ENCODE data around the gene TP53TG5. TPM values are rescaled to one million over a fixed set of nuclear protein-coding genes. Genes with fewer than 3 reads are reported as not detected.

The TP53TG5 gene
- total and polyA plus RNA-seq, 10 of the 15 experiments (the other 5 are each of a cell fraction or from before 2014, with no cell fraction given) = 0.24 TPM; not detected in 9

- intact Hi-C loops (cut with micrococcal nuclease; ENCODE audit: unreplicated experiment) = no loop called here
- no peaks in the 10 kb centered on the region for H3K27me3 ChIP-seq (replicated peaks in 1 of 2; ENCODE audit: control insufficient read depth in 2 of 2, insufficient read depth in 2 of 2, low read length in 1 of 2)
- no peak overlapping the region for H3K4me2 ChIP-seq (ENCODE audit: control insufficient read depth, insufficient read depth)
- CTCF ChIA-PET = interaction anchor here (0.8 to 2.0 kb wide), 3 partner anchors 19 to 99 kb away, joined by 3 to 8 read pairs (median 3); no protein-coding TSS in a partner anchor
- H3K27ac ChIP-seq (ENCODE audit: control insufficient read depth, insufficient read depth) = no peak overlapping the region
- H3K4me3 ChIP-seq = no peak overlapping the region
- WGBS (ENCODE audit: insufficient coverage, insufficient replicate concordance, low lambda C conversion rate, missing lambda C conversion rate) = 44% methylated on average over 15 of the region's 15 CpGs
- TF ChIP-seq SMAD5 (IDR thresholded peaks at IDR 0.05; ENCODE audit: low read depth) (no peak), STAT3 (IDR thresholded peaks at IDR 0.05; ENCODE audit: low read depth, low read length) (no peak), ATF7 (IDR thresholded peaks at IDR 0.05; ENCODE audit: low read depth) (no peak), NKRF (conservative IDR thresholded peaks at IDR 0.05) (no peak), ATF2 (IDR thresholded peaks at IDR 0.05; ENCODE audit: low read length) (no peak), TBL1XR1 (IDR thresholded peaks at IDR 0.05; ENCODE audit: low read depth, low read length) (no peak), NFXL1 (IDR thresholded peaks at IDR 0.05; ENCODE audit: borderline replicate concordance) (no peak), CUX1 (IDR thresholded peaks at IDR 0.05; ENCODE audit: insufficient replicate concordance, low read depth, low read length) (no peak), FOXM1 (IDR thresholded peaks at IDR 0.05; ENCODE audit: low read depth, low read length) (no peak)
- BruUV-seq (replicated peaks) = no TSS peak
- no peak overlapping the region for H3K9ac ChIP-seq (ENCODE audit: control insufficient read depth, insufficient read depth, low read length)
- SMC1A ChIA-PET (ENCODE audit: uncharacterized antibody, unreplicated experiment) = interaction anchor here (0.8 to 1.4 kb wide), 2 partner anchors 25 to 99 kb away, joined by 3 read pairs; no protein-coding TSS in a partner anchor
- no peak overlapping the region for H2AFZ ChIP-seq (ENCODE audit: control insufficient read depth, low read depth, low read length)
- no peaks in the 10 kb centered on the region for H3K4me1 ChIP-seq (ENCODE audit: control insufficient read depth, insufficient read depth, low read length)
- no peaks in the 10 kb centered on the region for H3K36me3 ChIP-seq (ENCODE audit: control insufficient read depth in 2 of 2, insufficient read depth in 2 of 2, low read length in 1 of 2)
- H4K20me1 ChIP-seq (ENCODE audit: control insufficient read depth, insufficient read depth) = no peaks in the 10 kb centered on the region
- H3K9me3 ChIP-seq (replicated peaks; ENCODE audit: control insufficient read depth, insufficient read depth, low read length) = no peaks in the 10 kb centered on the region
- POLR2A ChIA-PET = interaction anchor here (2.3 kb wide), 1 partner anchor 9 kb away, joined by 7 read pairs; no protein-coding TSS in a partner anchor
- in situ Hi-C loops (cut with MboI) = no loop called here
- no peaks in the 10 kb centered on the region for H3K79me2 ChIP-seq (ENCODE audit: control insufficient read depth, insufficient read depth, low read length)
- no peak for FAIRE-seq
- RAD21 ChIA-PET (ENCODE audit: unreplicated experiment) = interaction anchor here (1.4 kb wide), 1 partner anchor 100 kb away, joined by 3 read pairs; no protein-coding TSS in a partner anchor
- DNase-seq (ENCODE audit: low read depth, low spot score) = no peak
- no peak for ATAC-seq
Observed at GRCh38 chr20:45337367-45338120, 40.6 kb downstream of the TP53TG5 start.

Measured in GM12878 (cell line).